ENCODE data around the gene FXYD4.
"Not testable (repeated sequence)": the region's sequence is repeated elsewhere in the genome, so short reads cannot be mapped to it uniquely, and the experiment has no call there.

The FXYD4 gene

DNA sequence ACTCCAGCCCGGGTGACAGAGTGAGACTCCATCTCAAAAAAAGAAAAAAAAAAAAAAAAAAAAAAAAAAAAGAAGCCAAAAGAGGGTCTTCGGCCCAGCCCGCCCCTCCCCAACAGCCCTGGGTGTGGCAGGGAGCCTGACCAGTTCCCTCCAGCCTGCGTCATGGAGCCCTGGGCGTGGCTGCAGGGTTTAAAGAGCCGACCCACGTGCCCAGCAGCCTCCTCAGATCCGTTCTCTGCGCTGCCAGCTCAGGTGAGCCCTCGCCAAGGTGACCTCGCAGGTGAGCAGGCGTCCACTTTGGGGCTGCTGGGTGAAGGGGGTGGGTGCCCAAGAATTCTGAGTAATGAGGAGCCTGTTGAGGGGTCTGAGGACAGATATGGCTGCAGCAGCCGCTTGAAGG, at the start of gene FXYD4:
FXYD4 (plus strand) TSS at position 219 of the 400 bp plus-strand sequence. CDS start 2,111 bp downstream, outside the sequence.
- no peak for DNase-seq

DNA sequence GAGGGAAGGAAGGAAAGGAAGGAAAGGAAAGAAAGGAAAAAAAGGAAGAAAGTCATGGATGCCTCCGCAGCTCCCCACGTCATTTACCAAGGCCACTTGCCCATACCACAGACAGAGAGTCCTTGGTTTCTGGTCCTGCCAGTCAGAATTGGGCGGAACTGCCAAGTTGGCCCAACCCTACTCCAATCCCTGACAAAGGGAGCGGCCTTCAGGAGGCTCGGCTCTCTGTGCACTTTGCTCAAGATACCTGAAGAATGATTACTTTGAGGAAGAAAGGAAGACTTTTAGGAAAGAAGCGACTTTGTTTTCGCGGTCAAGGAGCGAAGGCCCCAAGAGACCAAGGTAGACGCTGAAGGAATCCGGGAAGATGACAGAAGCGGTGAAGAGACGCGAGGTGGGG, 49.1 kb upstream of the FXYD4 start:
- DNase-seq = no peak

- peak; percentile 82 for DNase-seq
Observed at GRCh38 chr10:43322769-43323168, 48.7 kb upstream of the FXYD4 start.

DNA sequence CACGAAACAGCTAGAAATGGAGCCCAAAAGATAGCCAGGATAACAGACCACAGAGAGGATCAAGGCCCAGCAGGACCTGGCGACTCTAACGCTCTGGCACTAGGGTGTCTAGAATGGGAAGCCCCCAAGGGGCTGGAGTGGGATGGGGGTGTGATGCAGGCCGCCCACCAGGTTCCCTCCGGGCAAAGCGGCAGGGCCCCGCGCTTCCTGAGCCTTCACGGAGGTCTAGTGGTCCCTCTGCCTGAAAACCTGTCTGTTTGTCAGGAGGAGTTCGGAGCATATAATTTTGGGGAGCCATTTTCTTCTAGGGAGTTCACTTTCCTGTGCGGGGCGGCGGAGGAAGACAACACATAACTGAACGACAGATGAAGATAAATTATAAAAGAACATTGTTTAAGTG, 48.2 kb upstream of the FXYD4 start:
- DNase-seq = no peak

DNA sequence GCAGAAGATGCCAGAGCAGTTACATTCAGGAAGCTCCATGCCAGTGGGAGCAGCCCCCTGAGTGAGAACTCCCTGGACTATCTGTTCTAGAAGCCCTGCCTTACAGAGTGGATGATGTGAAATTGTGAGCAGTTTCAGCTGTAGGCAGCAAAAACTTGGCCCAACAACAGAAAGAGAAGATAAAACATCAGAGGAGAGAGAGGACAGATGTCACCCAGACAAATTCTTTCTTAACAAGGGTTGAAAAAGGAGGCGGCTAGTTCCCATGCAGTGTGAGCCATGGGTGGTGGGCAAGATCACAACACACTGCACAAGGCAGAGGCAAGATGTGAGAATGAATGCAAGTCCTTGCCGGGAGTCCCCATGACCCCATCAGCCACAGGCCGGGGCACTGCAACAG, 46.6 kb upstream of the FXYD4 start:
- no peak for DNase-seq

DNA sequence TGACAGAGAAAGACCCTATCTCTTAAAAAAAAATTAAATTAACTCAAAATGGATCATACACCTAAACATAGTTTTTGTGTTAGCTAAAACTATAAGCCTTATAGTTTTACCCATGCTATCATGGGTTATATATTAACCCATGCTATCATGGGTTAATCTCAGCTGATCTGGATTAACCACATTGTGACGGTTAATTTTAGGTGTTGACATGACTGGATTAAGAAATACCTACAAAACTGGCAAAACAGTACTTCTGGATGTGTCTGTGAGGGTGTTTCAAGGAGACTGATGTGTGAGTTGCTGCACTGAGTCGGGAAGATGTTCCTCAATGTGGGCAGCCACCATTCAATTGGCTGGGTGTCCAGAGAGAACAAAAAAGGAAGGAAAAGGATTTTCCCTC, 44.3 kb upstream of the FXYD4 start:
- no peak for DNase-seq

DNA sequence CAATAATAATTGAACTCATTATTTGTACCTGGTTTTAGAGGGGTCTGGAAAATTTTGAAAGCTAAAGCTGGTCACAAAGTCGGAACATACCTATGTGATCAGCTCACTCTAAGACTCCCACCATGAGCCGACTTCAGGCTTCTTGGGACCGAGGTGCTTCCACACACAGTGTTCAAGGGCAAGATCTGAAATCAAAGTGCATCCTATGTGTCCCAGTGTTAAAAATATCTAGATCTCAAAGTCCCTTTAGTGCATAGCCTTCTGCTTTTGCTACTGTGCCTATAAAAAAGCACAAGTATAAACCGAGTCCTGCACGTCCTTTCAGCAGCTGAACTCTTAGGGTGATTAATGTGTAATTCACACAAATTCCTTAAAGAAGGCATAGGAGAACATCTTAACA, 43.5 kb upstream of the FXYD4 start:
- DNase-seq = no peak

GRCh38 chr10:43328810-43329209, 42.6 kb upstream of the FXYD4 start:
- not testable (repeated sequence) for DNase-seq

DNA sequence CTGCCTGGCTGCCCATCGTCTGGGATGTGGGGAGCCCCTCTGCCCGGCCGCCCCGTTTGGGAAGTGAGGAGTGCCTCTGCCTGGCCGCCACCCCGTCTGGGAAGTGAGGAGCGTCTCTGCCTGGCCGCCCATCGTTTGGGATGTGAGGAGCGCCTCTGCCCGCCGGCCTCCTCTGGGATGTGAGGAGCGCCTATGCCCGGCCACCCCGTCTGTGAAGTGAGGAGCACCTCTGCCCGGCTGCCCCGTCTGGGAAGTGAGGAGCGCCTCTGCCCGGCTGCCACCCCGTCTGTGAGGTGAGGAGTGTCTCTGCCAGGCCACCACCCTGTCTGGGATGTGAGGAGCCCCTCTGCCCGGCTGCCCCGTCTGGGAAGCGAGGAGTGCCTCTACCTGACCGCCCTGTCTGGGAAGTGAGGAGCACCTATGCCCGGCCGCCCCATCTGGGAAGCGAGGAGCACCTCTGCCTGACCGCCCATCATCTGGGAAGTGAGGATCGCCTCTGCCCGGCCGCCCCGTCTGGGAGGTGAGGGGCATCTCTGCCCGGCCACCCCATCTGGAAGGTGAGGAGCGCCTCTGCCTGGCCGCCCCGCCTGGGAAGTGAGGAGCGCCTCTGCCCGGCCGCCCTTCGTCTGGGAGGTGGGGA, 42.1 kb upstream of the FXYD4 start:
- DNase-seq = not testable (repeated sequence)

- DNase-seq = not testable (repeated sequence)
Observed at GRCh38 chr10:43330049-43330823, 41.2 kb upstream of the FXYD4 start.

- not testable (repeated sequence) for DNase-seq
Observed at GRCh38 chr10:43330824-43331127, 40.7 kb upstream of the FXYD4 start.

- DNase-seq = no peak
Observed at GRCh38 chr10:43333653-43334052, 37.8 kb upstream of the FXYD4 start.

GRCh38 chr10:43336061-43336460, 35.4 kb upstream of the FXYD4 start:
- DNase-seq = no peak

GRCh38 chr10:43336641-43337318, 34.7 kb upstream of the FXYD4 start:
- DNase-seq = no peak

GRCh38 chr10:43337536-43337935, 33.9 kb upstream of the FXYD4 start:
- DNase-seq = not testable (repeated sequence)

- DNase-seq = no peak
Observed at GRCh38 chr10:43338117-43338516, 33.3 kb upstream of the FXYD4 start.

DNA sequence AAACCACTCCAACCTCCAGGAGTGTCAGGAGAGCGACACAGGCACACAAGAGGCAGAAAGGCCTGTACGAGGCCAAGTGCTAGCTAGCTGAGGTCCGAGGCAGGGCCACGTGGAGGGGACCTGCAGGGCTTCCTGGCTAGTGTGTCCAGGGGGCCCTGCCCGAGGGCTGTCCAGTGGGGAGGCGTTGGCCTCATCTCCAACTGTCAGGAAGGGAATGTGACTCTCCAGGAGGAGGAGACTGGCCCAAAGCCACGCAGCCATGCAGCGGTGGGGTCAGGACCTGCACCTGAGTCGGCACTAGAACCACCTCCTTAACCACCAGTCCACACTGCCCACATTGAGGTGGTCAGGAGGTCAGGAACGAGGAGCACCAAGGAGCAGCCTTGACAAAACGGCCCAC, 32.3 kb upstream of the FXYD4 start:
- no peak for DNase-seq

DNA sequence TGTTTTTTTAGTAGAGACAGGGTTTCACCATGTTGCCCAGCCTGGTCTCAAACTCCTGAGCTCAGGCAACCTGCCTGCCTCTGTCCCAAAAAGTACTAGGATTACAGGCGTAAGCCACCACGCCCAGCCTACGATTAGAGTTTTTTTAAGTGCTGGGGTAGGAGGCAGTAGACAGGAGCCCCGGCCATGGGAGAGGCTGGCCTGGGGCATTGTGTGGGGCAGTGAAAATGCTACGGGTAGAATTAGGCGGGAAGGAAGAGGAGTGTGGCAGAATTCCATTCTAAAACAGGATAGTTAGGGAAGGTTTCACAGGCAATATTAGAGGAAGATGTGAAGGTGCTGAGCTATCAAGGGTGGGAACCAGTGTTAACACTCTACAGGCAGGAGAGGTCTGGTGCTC, 31.3 kb upstream of the FXYD4 start:
- no peak for DNase-seq

DNA sequence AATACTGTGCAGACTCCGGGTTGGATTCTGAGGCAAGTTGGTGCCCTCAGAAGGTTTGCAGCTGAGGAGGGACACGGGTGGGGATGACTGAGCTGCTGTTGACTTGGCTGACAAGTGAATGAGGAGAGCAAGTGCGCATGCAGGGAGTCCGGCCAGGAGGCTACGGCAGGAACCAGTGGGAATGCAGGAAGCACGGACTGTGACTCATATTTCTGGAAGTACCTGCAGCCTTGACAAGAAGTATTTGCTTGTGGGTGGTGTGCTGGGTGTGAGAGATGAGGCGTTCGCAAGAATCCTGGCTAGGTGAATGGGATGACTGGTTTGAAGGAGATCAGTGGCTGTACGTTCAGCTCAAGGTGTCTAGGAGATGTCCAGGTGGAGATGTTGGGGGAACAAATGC, 30.8 kb upstream of the FXYD4 start:
- DNase-seq = no peak

GRCh38 chr10:43341450-43341849, 30.0 kb upstream of the FXYD4 start:
- DNase-seq = no peak

DNA sequence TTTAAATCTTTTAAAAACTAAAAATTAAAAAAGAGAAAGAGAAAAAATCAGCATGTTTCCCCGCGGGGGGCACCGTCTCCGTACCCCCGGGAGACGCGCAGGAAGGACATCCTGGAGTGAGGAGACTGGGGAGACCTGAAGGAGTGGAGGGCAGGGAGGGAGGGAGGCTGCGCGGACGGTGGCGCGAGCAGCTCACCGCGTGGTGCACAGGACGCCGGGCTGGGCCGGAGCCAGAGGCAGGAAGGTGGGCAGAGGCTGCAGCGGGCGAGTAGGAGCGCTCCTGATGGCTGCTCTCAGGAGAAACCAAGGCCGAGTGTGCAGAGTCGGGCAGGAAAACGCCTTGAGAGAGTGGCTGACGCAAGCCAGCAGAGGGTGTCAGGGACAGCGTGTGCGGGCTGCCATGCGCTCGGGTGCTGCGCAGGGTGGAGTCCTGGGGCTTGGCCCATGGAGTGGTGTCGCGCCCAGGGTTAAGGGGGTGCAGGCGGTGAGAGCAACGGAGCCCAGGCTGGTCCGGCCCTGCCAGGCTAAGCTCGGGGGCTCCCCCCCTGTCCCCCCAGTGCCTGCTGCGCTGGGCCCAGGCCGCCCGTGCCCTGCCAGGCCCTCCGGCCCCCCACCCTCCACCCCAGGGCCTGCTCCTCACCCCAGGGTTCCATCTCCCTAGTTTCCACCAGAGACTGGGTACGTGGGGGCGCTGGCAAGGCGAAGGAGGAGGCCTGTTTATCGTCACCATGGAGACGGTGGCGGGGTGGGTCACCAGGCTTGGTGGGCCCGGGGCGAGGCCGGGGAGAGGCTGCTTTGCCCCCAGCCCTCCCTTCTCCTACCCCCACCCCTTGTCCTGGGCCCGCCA, 28.9 kb upstream of the FXYD4 start:
- no peak for DNase-seq

- no peak for DNase-seq
Observed at GRCh38 chr10:43343126-43343525, 28.3 kb upstream of the FXYD4 start.

- DNase-seq = no peak
Observed at GRCh38 chr10:43344051-43344450, 27.4 kb upstream of the FXYD4 start.

Measured in activated CD4-positive, alpha-beta T cell treated with anti-CD3 and anti-CD28 coated beads, Interleukin-2, amount 50 U/mL, for 16 hours (primary cell).